WTC11 (cell line): ENCODE results near the gene AKAP1. TPM values are rescaled to one million over a fixed set of nuclear protein-coding genes. Genes with fewer than 3 reads are reported as not detected.

Source experiments
- ATAC-seq: fragments of 200-7000 bp; cut with Tn5 transposase; 2 replicates; pipeline ENCODE4 v1.10.0; 2021; ENCODE audit warnings: mild to moderate bottlenecking, moderate library complexity
- CTCF ChIA-PET: fragments of 300-600 bp; sonication (Branson Sonifier 250); formaldehyde crosslinking; loops from one replicate; lab custom pipeline; 2021; ENCODE audit warnings: antibody characterized with exemption; lab: Charles Lee
- POLR2A ChIA-PET: fragments of 350-600 bp; sonication (Branson Sonifier 250); formaldehyde crosslinking; loops from one replicate; lab custom pipeline; 2021; ENCODE audit warnings: antibody characterized with exemption; lab: Charles Lee
- DNase-seq: peaks from one replicate; pipeline ENCODE4 v3.0.0; 2021; ENCODE audit warnings: low spot score
- H3K27ac Mint-ChIP-seq: 2 replicates; pipeline ENCODE4 v1.8.0; 2021; ENCODE audit warnings: mixed read lengths
- H3K27me3 Mint-ChIP-seq: 2 replicates; pipeline ENCODE4 v1.8.0; 2021; ENCODE audit warnings: low read depth, mild to moderate bottlenecking, moderate library complexity, mixed read lengths
- H3K36me3 Mint-ChIP-seq: 2 replicates; pipeline ENCODE4 v1.8.0; 2021; ENCODE audit warnings: mixed read lengths
- H3K4me1 Mint-ChIP-seq: 2 replicates; pipeline ENCODE4 v1.8.0; 2022; ENCODE audit warnings: mixed read lengths
- H3K4me3 Mint-ChIP-seq: 2 replicates; pipeline ENCODE4 v1.8.0; 2021; ENCODE audit warnings: mild to moderate bottlenecking, moderate library complexity, mixed read lengths
- H3K9me3 Mint-ChIP-seq: 2 replicates; pipeline ENCODE4 v1.8.0; 2021; ENCODE audit warnings: mixed read lengths
- CREB1 ChIP-seq: sonication (generic); formaldehyde crosslinking; IDR thresholded peaks from 2 replicates; pipeline ENCODE4 v1.8.0; 2023; ENCODE audit warnings: mild to moderate bottlenecking, missing genetic modification reagents
- E2F5 ChIP-seq: sonication (generic); formaldehyde crosslinking; IDR thresholded peaks from 2 replicates; pipeline ENCODE4 v1.8.1; 2022; ENCODE audit warnings: mild to moderate bottlenecking, moderate library complexity, missing genetic modification reagents
- EMX1 ChIP-seq: fragments of 250-450 bp; sonication (Bioruptor Pico); IDR thresholded peaks from 2 replicates; pipeline ENCODE4 v1.8.0; 2021; ENCODE audit warnings: mild to moderate bottlenecking
- ESRRA ChIP-seq: sonication (generic); formaldehyde crosslinking; IDR thresholded peaks from 2 replicates; pipeline ENCODE4 v1.8.1; 2022; ENCODE audit warnings: mild to moderate bottlenecking, missing genetic modification reagents, borderline replicate concordance
- FOXJ3 ChIP-seq: sonication (generic); formaldehyde crosslinking; IDR thresholded peaks from 2 replicates; pipeline ENCODE4 v1.9.0; 2021; ENCODE audit warnings: missing genetic modification reagents, mild to moderate bottlenecking, borderline replicate concordance
- GTF2I ChIP-seq: fragments of 250-450 bp; sonication (Bioruptor Pico); conservative IDR thresholded peaks from 2 replicates; pipeline ENCODE4 v1.4.0; 2021; ENCODE audit warnings: mild to moderate bottlenecking
- MAX ChIP-seq: sonication (generic); formaldehyde crosslinking; IDR thresholded peaks from 2 replicates; pipeline ENCODE4 v1.8.0; 2022; ENCODE audit warnings: mild to moderate bottlenecking, missing genetic modification reagents
- MXD4 ChIP-seq: fragments of 250-450 bp; sonication (Bioruptor Pico); IDR thresholded peaks from 2 replicates; pipeline ENCODE4 v1.8.0; 2021; ENCODE audit warnings: mild to moderate bottlenecking, moderate library complexity, borderline replicate concordance
- NR3C1 ChIP-seq: sonication (generic); formaldehyde crosslinking; conservative IDR thresholded peaks from 2 replicates; pipeline ENCODE4 v1.8.1; 2023; ENCODE audit warnings: low read depth, mild to moderate bottlenecking, missing genetic modification reagents
- OVOL2 ChIP-seq: fragments of 250-450 bp; sonication (Bioruptor Pico); IDR thresholded peaks from 2 replicates; pipeline ENCODE4 v1.9.0; 2021; ENCODE audit warnings: mild to moderate bottlenecking, borderline replicate concordance
- PRRX2 ChIP-seq: fragments of 250-450 bp; sonication (Bioruptor Pico); IDR thresholded peaks from 2 replicates; pipeline ENCODE4 v1.8.0; 2021; ENCODE audit warnings: mild to moderate bottlenecking
- RELA ChIP-seq: sonication (generic); formaldehyde crosslinking; IDR thresholded peaks from 2 replicates; pipeline ENCODE4 v1.8.1; 2022; ENCODE audit warnings: missing genetic modification reagents, mild to moderate bottlenecking, borderline replicate concordance
- ZBTB43 ChIP-seq: sonication (generic); formaldehyde crosslinking; IDR thresholded peaks from 2 replicates; pipeline ENCODE4 v1.8.1; 2023; ENCODE audit warnings: mild to moderate bottlenecking, missing genetic modification reagents
- ZMAT4 ChIP-seq: fragments of 250-450 bp; sonication (Bioruptor Pico); IDR thresholded peaks from 2 replicates; pipeline ENCODE4 v1.9.0; 2021; ENCODE audit warnings: mild to moderate bottlenecking
- ZNF425 ChIP-seq: fragments of 250-450 bp; sonication (Bioruptor Pico); conservative IDR thresholded peaks from 2 replicates; pipeline ENCODE4 v1.9.0; 2021; ENCODE audit warnings: mild to moderate bottlenecking
- ZSCAN18 ChIP-seq: fragments of 250-450 bp; sonication (Bioruptor Pico); IDR thresholded peaks from 2 replicates; pipeline ENCODE4 v2.1.2; 2022; ENCODE audit warnings: mild to moderate bottlenecking, moderate library complexity
- total RNA-seq: library from RNA; stranded (reverse); gene quantifications from 3 replicates; pipeline ENCODE4 v1.2.3, GENCODE V29; 2021

AKAP1 gene
- total RNA-seq, 1 experiment from 2014 or later = 74.5 TPM

GRCh38 chr17:57038486-57038885 is 46.6 kb upstream of the AKAP1 start:
- no peak for TF ChIP-seq RELA (CRISPR knock-in tag)
- TF ChIP-seq NR3C1 (CRISPR knock-in tag) = no peak
- no peak for TF ChIP-seq ZNF425
- no peak for TF ChIP-seq ZMAT4 (CRISPR knock-in tag)
- no peak for TF ChIP-seq E2F5 (CRISPR knock-in tag)
- TF ChIP-seq FOXJ3 (CRISPR knock-in tag) = no peak
- Mint-ChIP-seq H3K4me3 (no peak overlapping the region), H3K27ac (no peak overlapping the region), H3K27me3 (peaks cover 3% of the 10 kb centered on the region), H3K4me1 (peaks cover 38% of the 10 kb centered on the region), H3K9me3 (peaks cover 3% of the 10 kb centered on the region; the same call in 1 of the 2 replicates), H3K36me3 (no peaks in the 10 kb centered on the region)
- POLR2A ChIA-PET = no interaction called here
- DNase-seq (no peak), ATAC-seq (no peak)
- CTCF ChIA-PET = interaction anchor here (1.3 kb wide), 1 partner anchor 12 kb away, joined by 3 read pairs; no protein-coding TSS in a partner anchor

- POLR2A ChIA-PET = no interaction called here
- TF ChIP-seq NR3C1 (CRISPR knock-in tag) = no peak
- TF ChIP-seq ZBTB43 (CRISPR knock-in tag) = no peak
- TF ChIP-seq OVOL2 (CRISPR knock-in tag) = no peak
- TF ChIP-seq ESRRA (CRISPR knock-in tag) = no peak
- no peak for TF ChIP-seq GTF2I (CRISPR knock-in tag)
- no peak for TF ChIP-seq MAX (CRISPR knock-in tag)
- TF ChIP-seq ZSCAN18 (CRISPR knock-in tag) = no peak
- no peak for TF ChIP-seq PRRX2
- TF ChIP-seq EMX1 (CRISPR knock-in tag) = no peak
- ATAC-seq (no peak), DNase-seq (no peak)
- Mint-ChIP-seq H3K4me1 (peaks cover 37% of the 10 kb centered on the region), H3K27me3 (peaks cover 3% of the 10 kb centered on the region), H3K27ac (no peak overlapping the region), H3K9me3 (peaks cover 3% of the 10 kb centered on the region; the same call in 1 of the 2 replicates), H3K4me3 (no peak overlapping the region), H3K36me3 (no peaks in the 10 kb centered on the region)
- CTCF ChIA-PET = interaction anchor here (1.5 kb wide), 1 partner anchor 31 kb away, joined by 3 read pairs; no protein-coding TSS in a partner anchor
Observed at GRCh38 chr17:57040571-57040970, 44.5 kb upstream of the AKAP1 start.

GRCh38 chr17:57043276-57043675 is 41.8 kb upstream of the AKAP1 start:
- DNase-seq = no peak
- no peaks in the 10 kb centered on the region for H3K36me3 Mint-ChIP-seq

More at GRCh38 chr17:57043276-57043675, 41.8 kb upstream of the AKAP1 start:
- no peak overlapping the region for H3K27ac Mint-ChIP-seq
- ATAC-seq = no peak
- no peak overlapping the region for H3K4me3 Mint-ChIP-seq
- H3K9me3 Mint-ChIP-seq = peaks cover 3% of the 10 kb centered on the region; the same call in 1 of the 2 replicates
- POLR2A ChIA-PET = no interaction called here
- TF ChIP-seq CREB1 (CRISPR knock-in tag) = no peak
- no peak for TF ChIP-seq MXD4 (CRISPR knock-in tag)
- H3K4me1 Mint-ChIP-seq = peaks cover 31% of the 10 kb centered on the region
- CTCF ChIA-PET = no interaction called here
- H3K27me3 Mint-ChIP-seq = no peaks in the 10 kb centered on the region; the same call in 1 of the 2 replicates
